ENCODE results near the gene NTN1. TPM values are rescaled to one million over a fixed set of nuclear protein-coding genes. Genes with fewer than 3 reads are reported as not detected.

Gene NTN1
- total RNA-seq, 1 experiment from 2014 or later, result 1.2 TPM

DNA sequence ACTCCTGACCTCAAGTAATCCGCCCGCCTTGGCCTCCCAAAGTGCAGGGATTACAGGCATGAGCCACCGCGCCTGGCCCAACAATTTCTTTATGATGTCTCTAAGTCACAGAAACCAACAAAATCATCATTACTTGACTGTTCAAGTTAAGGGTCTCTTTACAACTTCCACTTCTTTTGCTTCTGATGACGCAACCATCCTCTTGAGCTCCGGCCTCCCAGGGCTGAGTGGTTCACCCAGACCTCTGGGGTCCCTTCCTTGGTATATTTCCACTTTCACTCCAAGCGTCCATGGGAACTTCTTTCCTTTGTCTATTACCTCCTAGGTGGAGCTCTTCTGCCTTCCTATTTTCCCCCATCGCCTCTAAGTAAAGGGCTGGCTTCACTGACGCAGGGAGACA, 253.7 kb downstream of the NTN1 start:
- no peaks in the 10 kb centered on the region for H3K27me3 ChIP-seq (ENCODE audit: insufficient read depth, low read length)
- H3T11ph ChIP-seq (ENCODE audit: low read length), result no peak overlapping the region
- H4K8ac ChIP-seq (replicated peaks; ENCODE audit: insufficient read length, low read depth, low read length), result no peak overlapping the region
- H4K20me1 ChIP-seq (ENCODE audit: control insufficient read depth, insufficient read depth, insufficient read length), result no peaks in the 10 kb centered on the region
- no peak overlapping the region for H4K5ac ChIP-seq (ENCODE audit: insufficient read length, low read depth, low read length)
- H3K79me2 ChIP-seq (ENCODE audit: insufficient read depth, low read length), result no peaks in the 10 kb centered on the region
- no peak overlapping the region for H3K4ac ChIP-seq (ENCODE audit: low read depth, low read length)
- TF ChIP-seq, protein P1, sequence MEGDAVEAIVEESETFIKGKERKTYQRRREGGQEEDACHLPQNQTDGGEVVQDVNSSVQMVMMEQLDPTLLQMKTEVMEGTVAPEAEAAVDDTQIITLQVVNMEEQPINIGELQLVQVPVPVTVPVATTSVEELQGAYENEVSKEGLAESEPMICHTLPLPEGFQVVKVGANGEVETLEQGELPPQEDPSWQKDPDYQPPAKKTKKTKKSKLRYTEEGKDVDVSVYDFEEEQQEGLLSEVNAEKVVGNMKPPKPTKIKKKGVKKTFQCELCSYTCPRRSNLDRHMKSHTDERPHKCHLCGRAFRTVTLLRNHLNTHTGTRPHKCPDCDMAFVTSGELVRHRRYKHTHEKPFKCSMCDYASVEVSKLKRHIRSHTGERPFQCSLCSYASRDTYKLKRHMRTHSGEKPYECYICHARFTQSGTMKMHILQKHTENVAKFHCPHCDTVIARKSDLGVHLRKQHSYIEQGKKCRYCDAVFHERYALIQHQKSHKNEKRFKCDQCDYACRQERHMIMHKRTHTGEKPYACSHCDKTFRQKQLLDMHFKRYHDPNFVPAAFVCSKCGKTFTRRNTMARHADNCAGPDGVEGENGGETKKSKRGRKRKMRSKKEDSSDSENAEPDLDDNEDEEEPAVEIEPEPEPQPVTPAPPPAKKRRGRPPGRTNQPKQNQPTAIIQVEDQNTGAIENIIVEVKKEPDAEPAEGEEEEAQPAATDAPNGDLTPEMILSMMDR (conservative IDR thresholded peaks at IDR 0.05), result no peak
- no CpG with 5 or more reads among the region's 9 CpGs for WGBS (ENCODE audit: extremely low coverage, insufficient read length, low lambda C conversion rate)
- H4K91ac ChIP-seq (ENCODE audit: insufficient read length, low read depth, low read length), result no peak overlapping the region
- H3K23ac ChIP-seq (ENCODE audit: insufficient read length, low read depth, low read length), result no peak overlapping the region
- no peak overlapping the region for H3K14ac ChIP-seq (ENCODE audit: insufficient read depth, low read length)
- H3K27ac ChIP-seq (ENCODE audit: insufficient read length, low read depth, low read length), result no peak overlapping the region
- no peak for DNase-seq
- Mint-ChIP-seq H3K27ac (no peak overlapping the region), H3K9me3 (no peaks in the 10 kb centered on the region), H3K36me3 (ENCODE audit: insufficient read depth in 1 of 3, low read depth in 3 of 3) (no peaks in the 10 kb centered on the region), H3K4me3 (no peak overlapping the region), H3K4me1 (peaks cover 10 to 15% of the 10 kb centered on the region in 2 experiments), H3K27me3 (ENCODE audit: low read depth) (no peaks in the 10 kb centered on the region)
- no peak overlapping the region for H2BK20ac ChIP-seq (ENCODE audit: low read depth, low read length, poor library complexity, severe bottlenecking)
- no peak overlapping the region for H2BK5ac ChIP-seq (ENCODE audit: insufficient read length, low read length)
- H3K23me2 ChIP-seq (ENCODE audit: insufficient read length, low read depth, low read length, poor library complexity, severe bottlenecking), result no peaks in the 10 kb centered on the region
- no peak overlapping the region for H2BK12ac ChIP-seq (ENCODE audit: insufficient read length, low read depth, low read length)
- H2AK5ac ChIP-seq (ENCODE audit: insufficient read length, low read length), result no peak overlapping the region
- no peak overlapping the region for H2AFZ ChIP-seq (ENCODE audit: low read length)
- H3K9me3 ChIP-seq (ENCODE audit: control insufficient read depth, low read depth, low read length), result no peaks in the 10 kb centered on the region
- no peak overlapping the region for H3K56ac ChIP-seq (ENCODE audit: insufficient read length, low read depth, low read length)
- H3K79me1 ChIP-seq (ENCODE audit: insufficient read depth, low read depth, low read length, poor library complexity, severe bottlenecking), result no peaks in the 10 kb centered on the region
- H3K18ac ChIP-seq (ENCODE audit: insufficient read length, low read depth, low read length), result no peak overlapping the region
- no peak overlapping the region for H3K9ac ChIP-seq (ENCODE audit: extremely low read depth, insufficient read length, low read length)
- H3K4me2 ChIP-seq (ENCODE audit: insufficient read depth, insufficient read length, low read length), result no peak overlapping the region
- H2BK15ac ChIP-seq (ENCODE audit: low read depth, low read length), result no peak overlapping the region
- no peaks in the 10 kb centered on the region for H3K4me1 ChIP-seq (ENCODE audit: insufficient read depth, low read length)
- H2BK120ac ChIP-seq (ENCODE audit: low read depth, low read length, poor library complexity, severe bottlenecking), result no peak overlapping the region
